Activated gamma-delta T cell treated with Interleukin-2 at 50 U/mL for 16 hours (primary cell): ENCODE data around the gene CATSPERD.
"Not testable (repeated sequence)": the region's sequence is repeated elsewhere in the genome, so short reads cannot be mapped to it uniquely, and the experiment has no call there.

Experiments
- DNase-seq: peaks from one replicate; pipeline ENCODE4 v3.0.0-alpha.2; 2020

Gene CATSPERD

GRCh38 chr19:5686647-5687359, 33.6 kb upstream of the CATSPERD start:
- peak; percentile 96 for DNase-seq

- DNase-seq, result no peak
Observed at GRCh38 chr19:5687360-5688198, 32.9 kb upstream of the CATSPERD start.

- not testable (repeated sequence) for DNase-seq
Observed at GRCh38 chr19:5688262-5688881, 32.1 kb upstream of the CATSPERD start.

GRCh38 chr19:5690125-5690954, 30.1 kb upstream of the CATSPERD start, which contains the start of gene RPL36:
RPL36 (plus strand) TSS chr19:5690295; CDS start chr19:5690508, 213 bp downstream.
- DNase-seq, result peak; percentile 98

GRCh38 chr19:5690955-5691821, 29.2 kb upstream of the CATSPERD start:
- no peak for DNase-seq

GRCh38 chr19:5691822-5692722, 28.4 kb upstream of the CATSPERD start:
- DNase-seq, result no peak

- DNase-seq, result no peak
Observed at GRCh38 chr19:5692723-5693194, 27.7 kb upstream of the CATSPERD start.

GRCh38 chr19:5693195-5694166, 27.0 kb upstream of the CATSPERD start:
- DNase-seq, result no peak

GRCh38 chr19:5694167-5694955, 26.1 kb upstream of the CATSPERD start:
- no peak for DNase-seq

GRCh38 chr19:5694956-5695648, 25.3 kb upstream of the CATSPERD start:
- DNase-seq, result no peak

GRCh38 chr19:5695649-5696195, 24.7 kb upstream of the CATSPERD start:
- DNase-seq, result no peak

GRCh38 chr19:5696196-5697021, 24.0 kb upstream of the CATSPERD start:
- no peak for DNase-seq

- no peak for DNase-seq
Observed at GRCh38 chr19:5697022-5697889, 23.2 kb upstream of the CATSPERD start.

- no peak for DNase-seq
Observed at GRCh38 chr19:5697890-5698634, 22.4 kb upstream of the CATSPERD start.
